Osteocyte (in vitro differentiated cells): ENCODE measurements around the gene TELO2. TPM values are rescaled to one million over a fixed set of nuclear protein-coding genes. Genes with fewer than 3 reads are reported as not detected.

Experiments used
- DNase-seq: peaks from one replicate; pipeline ENCODE4 v3.0.0; 2021; ENCODE audit warnings: mixed read lengths; ENCODE audit not compliant: unreplicated experiment; ENCODE audit errors: extremely low spot score
- H3K27ac Mint-ChIP-seq: one replicate; pipeline ENCODE4 v1.8.0; 2021; ENCODE audit warnings: mild to moderate bottlenecking, mixed read lengths; ENCODE audit not compliant: unreplicated experiment
- H3K27me3 Mint-ChIP-seq: one replicate; pipeline ENCODE4 v1.8.0; 2021; ENCODE audit warnings: mixed read lengths; ENCODE audit not compliant: unreplicated experiment
- H3K36me3 Mint-ChIP-seq: one replicate; pipeline ENCODE4 v1.8.0; 2021; ENCODE audit warnings: mixed read lengths; ENCODE audit not compliant: unreplicated experiment
- H3K4me1 Mint-ChIP-seq: one replicate; pipeline ENCODE4 v1.8.0; 2021; ENCODE audit warnings: mixed read lengths; ENCODE audit not compliant: unreplicated experiment
- H3K4me3 Mint-ChIP-seq: one replicate; pipeline ENCODE4 v1.8.0; 2021; ENCODE audit warnings: mild to moderate bottlenecking, moderate library complexity, mixed read lengths; ENCODE audit not compliant: unreplicated experiment
- H3K9me3 Mint-ChIP-seq: one replicate; pipeline ENCODE4 v1.8.0; 2021; ENCODE audit warnings: mixed read lengths; ENCODE audit not compliant: unreplicated experiment
- total RNA-seq: library from RNA; stranded (reverse); gene quantifications from 2 replicates; pipeline ENCODE4 v1.2.1, GENCODE V29; 2021
- TF ChIP-seq, protein P1 (sequence below): fragments of 200-600 bp; sonication (generic); IDR thresholded peaks from 2 replicates; pipeline ENCODE4 v1.5.0; 2021; ENCODE audit warnings: antibody characterized with exemption, mild to moderate bottlenecking, moderate library complexity

TELO2 gene
- total RNA-seq, 1 donor from 2014 or later: 37.8 TPM

GRCh38 chr16:1458336-1458976, 34.7 kb upstream of the TELO2 start:
- Mint-ChIP-seq H3K4me1 (no peaks in the 10 kb centered on the region), H3K27me3 (no peaks in the 10 kb centered on the region), H3K36me3 (peaks cover 6% of the 10 kb centered on the region), H3K27ac (no peak overlapping the region), H3K9me3 (no peaks in the 10 kb centered on the region), H3K4me3 (no peak overlapping the region)
- DNase-seq: no peak
- TF ChIP-seq, protein P1, sequence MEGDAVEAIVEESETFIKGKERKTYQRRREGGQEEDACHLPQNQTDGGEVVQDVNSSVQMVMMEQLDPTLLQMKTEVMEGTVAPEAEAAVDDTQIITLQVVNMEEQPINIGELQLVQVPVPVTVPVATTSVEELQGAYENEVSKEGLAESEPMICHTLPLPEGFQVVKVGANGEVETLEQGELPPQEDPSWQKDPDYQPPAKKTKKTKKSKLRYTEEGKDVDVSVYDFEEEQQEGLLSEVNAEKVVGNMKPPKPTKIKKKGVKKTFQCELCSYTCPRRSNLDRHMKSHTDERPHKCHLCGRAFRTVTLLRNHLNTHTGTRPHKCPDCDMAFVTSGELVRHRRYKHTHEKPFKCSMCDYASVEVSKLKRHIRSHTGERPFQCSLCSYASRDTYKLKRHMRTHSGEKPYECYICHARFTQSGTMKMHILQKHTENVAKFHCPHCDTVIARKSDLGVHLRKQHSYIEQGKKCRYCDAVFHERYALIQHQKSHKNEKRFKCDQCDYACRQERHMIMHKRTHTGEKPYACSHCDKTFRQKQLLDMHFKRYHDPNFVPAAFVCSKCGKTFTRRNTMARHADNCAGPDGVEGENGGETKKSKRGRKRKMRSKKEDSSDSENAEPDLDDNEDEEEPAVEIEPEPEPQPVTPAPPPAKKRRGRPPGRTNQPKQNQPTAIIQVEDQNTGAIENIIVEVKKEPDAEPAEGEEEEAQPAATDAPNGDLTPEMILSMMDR: no peak

DNA sequence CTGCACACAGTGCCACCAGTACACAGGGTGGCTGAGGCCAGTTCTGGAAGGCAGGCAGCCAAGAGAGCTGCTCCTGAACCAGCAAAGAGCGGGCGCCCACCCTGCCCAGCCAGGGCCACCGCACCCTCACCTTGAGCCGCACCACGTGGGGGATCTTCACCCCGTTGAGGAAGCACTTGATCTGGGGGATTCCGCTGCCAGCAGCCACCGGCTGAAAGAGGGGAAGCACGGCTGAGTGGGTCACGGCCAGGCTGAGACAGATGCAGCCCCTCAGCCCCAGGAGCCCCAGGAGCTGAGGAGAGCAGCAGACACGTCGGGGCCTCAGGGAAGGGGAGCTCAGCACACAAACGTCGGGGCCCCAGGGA, 34.2 kb upstream of the TELO2 start:
- no peak overlapping the region for H3K4me3 Mint-ChIP-seq
- TF ChIP-seq, protein P1: no peak
- peaks cover 7% of the 10 kb centered on the region for H3K36me3 Mint-ChIP-seq
- no peak overlapping the region for H3K27ac Mint-ChIP-seq
- H3K9me3 Mint-ChIP-seq: no peaks in the 10 kb centered on the region
- H3K4me1 Mint-ChIP-seq: no peaks in the 10 kb centered on the region
- no peaks in the 10 kb centered on the region for H3K27me3 Mint-ChIP-seq
- no peak for DNase-seq

- Mint-ChIP-seq H3K4me1 (no peaks in the 10 kb centered on the region), H3K9me3 (no peaks in the 10 kb centered on the region), H3K4me3 (no peak overlapping the region), H3K36me3 (peaks cover 7% of the 10 kb centered on the region), H3K27ac (no peak overlapping the region), H3K27me3 (no peaks in the 10 kb centered on the region)
- DNase-seq: no peak
- TF ChIP-seq, protein P1: no peak
Observed at GRCh38 chr16:1459967-1460366, 33.2 kb upstream of the TELO2 start.

- H3K36me3 Mint-ChIP-seq: peaks cover 7% of the 10 kb centered on the region
- H3K27ac Mint-ChIP-seq: no peak overlapping the region
- DNase-seq: no peak
Observed at GRCh38 chr16:1460602-1461138, 32.5 kb upstream of the TELO2 start.

GRCh38 chr16:1461146-1461545, 32.0 kb upstream of the TELO2 start:
- no peaks in the 10 kb centered on the region for H3K27me3 Mint-ChIP-seq
- no peak overlapping the region for H3K4me3 Mint-ChIP-seq
- TF ChIP-seq, protein P1: no peak
- no peaks in the 10 kb centered on the region for H3K9me3 Mint-ChIP-seq
- H3K36me3 Mint-ChIP-seq: peaks cover 7% of the 10 kb centered on the region
- H3K4me1 Mint-ChIP-seq: no peaks in the 10 kb centered on the region
- no peak overlapping the region for H3K27ac Mint-ChIP-seq
- DNase-seq: no peak

More at GRCh38 chr16:1460602-1461138, 32.5 kb upstream of the TELO2 start:
- TF ChIP-seq, protein P1: no peak
- no peaks in the 10 kb centered on the region for H3K9me3 Mint-ChIP-seq
- H3K4me3 Mint-ChIP-seq: no peak overlapping the region
- no peaks in the 10 kb centered on the region for H3K27me3 Mint-ChIP-seq
- H3K4me1 Mint-ChIP-seq: no peaks in the 10 kb centered on the region
